Measurements from ENCODE around the gene SRGN.

GRCh38 chr10:69042838-69043237, 45.1 kb upstream of the SRGN start:
- TF ChIP-seq POLR2A (IDR thresholded peaks at IDR 0.05), result no peak
- no peak for TF ChIP-seq CTCF (IDR thresholded peaks at IDR 0.05)

Measured in body of pancreas (tissue), 4 donors.